Pulmonary artery endothelial cell (primary cell): ENCODE results near the gene KPNA4. TPM values are rescaled to one million over a fixed set of nuclear protein-coding genes. Genes with fewer than 3 reads are reported as not detected.
"Not testable (repeated sequence)": the region's sequence is repeated elsewhere in the genome, so short reads cannot be mapped to it uniquely, and the experiment has no call there.

Source experiments
- DNase-seq: peaks from one replicate; pipeline ENCODE4 v3.0.0-alpha.2; 2011; ENCODE audit warnings: low read depth, low spot score
- total RNA-seq: library from RNA; depleted of rRNA; stranded (reverse); fragments of >200 nt; gene quantifications from 2 replicates; pipeline ENCODE4 v1.2.3, GENCODE V29; 2014

The KPNA4 gene
- total RNA-seq, result 41.5 and 50.1 TPM in 2 replicates

GRCh38 chr3:160565442-160566403 is at the start of gene KPNA4:
TSS of gene KPNA4 (minus strand) at chr3:160565571. CDS start at chr3:160565282, 289 bp downstream.
- peak; percentile 86 for DNase-seq

- no peak for DNase-seq
Observed at GRCh38 chr3:160613661-160614060, 48.3 kb upstream of the KPNA4 start.

GRCh38 chr3:160612386-160613075 is 47.2 kb upstream of the KPNA4 start:
- DNase-seq, result no peak

- no peak for DNase-seq
Observed at GRCh38 chr3:160611141-160611540, 45.8 kb upstream of the KPNA4 start.

GRCh38 chr3:160608870-160609269 is 43.5 kb upstream of the KPNA4 start:
- no peak for DNase-seq

GRCh38 chr3:160607826-160608225 is 42.5 kb upstream of the KPNA4 start:
- no peak for DNase-seq

- DNase-seq, result no peak
Observed at GRCh38 chr3:160605315-160605714, 39.9 kb upstream of the KPNA4 start.

- DNase-seq, result not testable (repeated sequence)
Observed at GRCh38 chr3:160603845-160604244, 38.5 kb upstream of the KPNA4 start.

- no peak for DNase-seq
Observed at GRCh38 chr3:160602259-160602658, 36.9 kb upstream of the KPNA4 start.

- no peak for DNase-seq
Observed at GRCh38 chr3:160601288-160601687, 35.9 kb upstream of the KPNA4 start.

GRCh38 chr3:160598865-160599264 is 33.5 kb upstream of the KPNA4 start:
- no peak for DNase-seq

GRCh38 chr3:160588023-160588422 is 22.7 kb upstream of the KPNA4 start:
- no peak for DNase-seq

GRCh38 chr3:160587105-160587504 is 21.7 kb upstream of the KPNA4 start:
- no peak for DNase-seq

- no peak for DNase-seq
Observed at GRCh38 chr3:160586679-160587078, 21.3 kb upstream of the KPNA4 start.

- DNase-seq, result no peak
Observed at GRCh38 chr3:160583451-160583850, 18.1 kb upstream of the KPNA4 start.

- DNase-seq, result no peak
Observed at GRCh38 chr3:160580938-160581337, 15.6 kb upstream of the KPNA4 start.

- no peak for DNase-seq
Observed at GRCh38 chr3:160577556-160578195, 12.3 kb upstream of the KPNA4 start.

- DNase-seq, result no peak
Observed at GRCh38 chr3:160577093-160577492, 11.7 kb upstream of the KPNA4 start.

- DNase-seq, result no peak
Observed at GRCh38 chr3:160576621-160577020, 11.2 kb upstream of the KPNA4 start.

- DNase-seq, result no peak
Observed at GRCh38 chr3:160575589-160575988, 10.2 kb upstream of the KPNA4 start.

- DNase-seq, result no peak
Observed at GRCh38 chr3:160574636-160575035, 9.3 kb upstream of the KPNA4 start.

- DNase-seq, result not testable (repeated sequence)
Observed at GRCh38 chr3:160573955-160574525, 8.7 kb upstream of the KPNA4 start.
